ENCODE results near the gene NDUFAB1. TPM values are rescaled to one million over a fixed set of nuclear protein-coding genes. Genes with fewer than 3 reads are reported as not detected.

NDUFAB1 gene
- total and polyA plus RNA-seq, 2 of the 13 experiments (the other 11 are each of a cell fraction or from before 2014, with no cell fraction given): 221 to 601 TPM

- TF ChIP-seq, protein P1, sequence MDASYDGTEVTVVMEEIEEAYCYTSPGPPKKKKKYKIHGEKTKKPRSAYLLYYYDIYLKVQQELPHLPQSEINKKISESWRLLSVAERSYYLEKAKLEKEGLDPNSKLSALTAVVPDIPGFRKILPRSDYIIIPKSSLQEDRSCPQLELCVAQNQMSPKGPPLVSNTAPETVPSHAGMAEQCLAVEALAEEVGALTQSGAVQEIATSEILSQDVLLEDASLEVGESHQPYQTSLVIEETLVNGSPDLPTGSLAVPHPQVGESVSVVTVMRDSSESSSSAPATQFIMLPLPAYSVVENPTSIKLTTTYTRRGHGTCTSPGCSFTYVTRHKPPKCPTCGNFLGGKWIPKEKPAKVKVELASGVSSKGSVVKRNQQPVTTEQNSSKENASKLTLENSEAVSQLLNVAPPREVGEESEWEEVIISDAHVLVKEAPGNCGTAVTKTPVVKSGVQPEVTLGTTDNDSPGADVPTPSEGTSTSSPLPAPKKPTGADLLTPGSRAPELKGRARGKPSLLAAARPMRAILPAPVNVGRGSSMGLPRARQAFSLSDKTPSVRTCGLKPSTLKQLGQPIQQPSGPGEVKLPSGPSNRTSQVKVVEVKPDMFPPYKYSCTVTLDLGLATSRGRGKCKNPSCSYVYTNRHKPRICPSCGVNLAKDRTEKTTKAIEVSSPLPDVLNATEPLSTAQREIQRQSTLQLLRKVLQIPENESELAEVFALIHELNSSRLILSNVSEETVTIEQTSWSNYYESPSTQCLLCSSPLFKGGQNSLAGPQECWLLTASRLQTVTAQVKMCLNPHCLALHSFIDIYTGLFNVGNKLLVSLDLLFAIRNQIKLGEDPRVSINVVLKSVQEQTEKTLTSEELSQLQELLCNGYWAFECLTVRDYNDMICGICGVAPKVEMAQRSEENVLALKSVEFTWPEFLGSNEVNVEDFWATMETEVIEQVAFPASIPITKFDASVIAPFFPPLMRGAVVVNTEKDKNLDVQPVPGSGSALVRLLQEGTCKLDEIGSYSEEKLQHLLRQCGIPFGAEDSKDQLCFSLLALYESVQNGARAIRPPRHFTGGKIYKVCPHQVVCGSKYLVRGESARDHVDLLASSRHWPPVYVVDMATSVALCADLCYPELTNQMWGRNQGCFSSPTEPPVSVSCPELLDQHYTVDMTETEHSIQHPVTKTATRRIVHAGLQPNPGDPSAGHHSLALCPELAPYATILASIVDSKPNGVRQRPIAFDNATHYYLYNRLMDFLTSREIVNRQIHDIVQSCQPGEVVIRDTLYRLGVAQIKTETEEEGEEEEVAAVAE (CRISPR knock-in tag; IDR thresholded peaks at IDR 0.05; ENCODE audit: borderline replicate concordance): no peak
- TF ChIP-seq FOXK2 (IDR thresholded peaks at IDR 0.05) (no peak), CC2D1A (CRISPR knock-in tag; IDR thresholded peaks at IDR 0.05) (0 out of 2 replicates have a peak, but pooled peaks have one; percentile 9), SNRNP70 (IDR thresholded peaks at IDR 0.05; ENCODE audit: low read depth, low read length) (no peak), POLR2A (IDR thresholded peaks at IDR 0.05; ENCODE audit: insufficient read depth in 1 of 2, low read depth in 2 of 2, low read length in 2 of 2) (no peak), GTF3A (CRISPR knock-in tag; conservative IDR thresholded peaks at IDR 0.05) (0 out of 2 replicates have a peak, but pooled peaks have one; percentile 74), ZNF780A (CRISPR knock-in tag; IDR thresholded peaks at IDR 0.05) (0 out of 2 replicates have a peak, but pooled peaks have one; percentile 5), ZNF101 (CRISPR knock-in tag; IDR thresholded peaks at IDR 0.05; ENCODE audit: borderline replicate concordance, low read depth) (peak; percentile 18; the same call in 1 of the 2 replicates), RXRB (CRISPR knock-in tag; IDR thresholded peaks at IDR 0.05; ENCODE audit: borderline replicate concordance) (no peak), CCAR2 (optimal IDR thresholded peaks at IDR 0.05; ENCODE audit: low read depth, low read length) (peak; percentile 50), ZNF556 (CRISPR knock-in tag; IDR thresholded peaks at IDR 0.05; ENCODE audit: borderline replicate concordance) (peak; percentile 8; the same call in 1 of the 2 replicates), PLSCR1 (CRISPR knock-in tag; IDR thresholded peaks at IDR 0.05; ENCODE audit: borderline replicate concordance) (peak; percentile 64; the same call in 1 of the 2 replicates), ZNF383 (CRISPR knock-in tag; IDR thresholded peaks at IDR 0.05; ENCODE audit: borderline replicate concordance) (0 out of 2 replicates have a peak, but pooled peaks have one; percentile 28), TCF7 (IDR thresholded peaks at IDR 0.05; ENCODE audit: low read depth) (no peak), ATF7-NPFF (CRISPR knock-in tag; IDR thresholded peaks at IDR 0.05; ENCODE audit: low read depth) (no peak), RARG (CRISPR knock-in tag; IDR thresholded peaks at IDR 0.05; ENCODE audit: low read depth) (0 out of 2 replicates have a peak, but pooled peaks have one; percentile 15), ZNF761 (CRISPR knock-in tag; conservative IDR thresholded peaks at IDR 0.05) (no peak), ZNF775 (CRISPR knock-in tag; IDR thresholded peaks at IDR 0.05; ENCODE audit: borderline replicate concordance) (0 out of 2 replicates have a peak, but pooled peaks have one; percentile 76)
- TF ChIP-seq, protein P2, sequence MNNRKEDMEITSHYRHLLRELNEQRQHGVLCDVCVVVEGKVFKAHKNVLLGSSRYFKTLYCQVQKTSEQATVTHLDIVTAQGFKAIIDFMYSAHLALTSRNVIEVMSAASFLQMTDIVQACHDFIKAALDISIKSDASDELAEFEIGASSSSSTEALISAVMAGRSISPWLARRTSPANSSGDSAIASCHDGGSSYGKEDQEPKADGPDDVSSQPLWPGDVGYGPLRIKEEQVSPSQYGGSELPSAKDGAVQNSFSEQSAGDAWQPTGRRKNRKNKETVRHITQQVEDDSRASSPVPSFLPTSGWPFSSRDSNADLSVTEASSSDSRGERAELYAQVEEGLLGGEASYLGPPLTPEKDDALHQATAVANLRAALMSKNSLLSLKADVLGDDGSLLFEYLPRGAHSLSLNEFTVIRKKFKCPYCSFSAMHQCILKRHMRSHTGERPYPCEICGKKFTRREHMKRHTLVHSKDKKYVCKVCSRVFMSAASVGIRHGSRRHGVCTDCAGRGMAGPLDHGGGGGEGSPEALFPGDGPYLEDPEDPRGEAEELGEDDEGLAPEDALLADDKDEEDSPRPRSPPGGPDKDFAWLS (CRISPR knock-in tag; IDR thresholded peaks at IDR 0.05; ENCODE audit: borderline replicate concordance): 0 out of 2 replicates have a peak, but pooled peaks have one; percentile 8
- TF ChIP-seq, protein P3, sequence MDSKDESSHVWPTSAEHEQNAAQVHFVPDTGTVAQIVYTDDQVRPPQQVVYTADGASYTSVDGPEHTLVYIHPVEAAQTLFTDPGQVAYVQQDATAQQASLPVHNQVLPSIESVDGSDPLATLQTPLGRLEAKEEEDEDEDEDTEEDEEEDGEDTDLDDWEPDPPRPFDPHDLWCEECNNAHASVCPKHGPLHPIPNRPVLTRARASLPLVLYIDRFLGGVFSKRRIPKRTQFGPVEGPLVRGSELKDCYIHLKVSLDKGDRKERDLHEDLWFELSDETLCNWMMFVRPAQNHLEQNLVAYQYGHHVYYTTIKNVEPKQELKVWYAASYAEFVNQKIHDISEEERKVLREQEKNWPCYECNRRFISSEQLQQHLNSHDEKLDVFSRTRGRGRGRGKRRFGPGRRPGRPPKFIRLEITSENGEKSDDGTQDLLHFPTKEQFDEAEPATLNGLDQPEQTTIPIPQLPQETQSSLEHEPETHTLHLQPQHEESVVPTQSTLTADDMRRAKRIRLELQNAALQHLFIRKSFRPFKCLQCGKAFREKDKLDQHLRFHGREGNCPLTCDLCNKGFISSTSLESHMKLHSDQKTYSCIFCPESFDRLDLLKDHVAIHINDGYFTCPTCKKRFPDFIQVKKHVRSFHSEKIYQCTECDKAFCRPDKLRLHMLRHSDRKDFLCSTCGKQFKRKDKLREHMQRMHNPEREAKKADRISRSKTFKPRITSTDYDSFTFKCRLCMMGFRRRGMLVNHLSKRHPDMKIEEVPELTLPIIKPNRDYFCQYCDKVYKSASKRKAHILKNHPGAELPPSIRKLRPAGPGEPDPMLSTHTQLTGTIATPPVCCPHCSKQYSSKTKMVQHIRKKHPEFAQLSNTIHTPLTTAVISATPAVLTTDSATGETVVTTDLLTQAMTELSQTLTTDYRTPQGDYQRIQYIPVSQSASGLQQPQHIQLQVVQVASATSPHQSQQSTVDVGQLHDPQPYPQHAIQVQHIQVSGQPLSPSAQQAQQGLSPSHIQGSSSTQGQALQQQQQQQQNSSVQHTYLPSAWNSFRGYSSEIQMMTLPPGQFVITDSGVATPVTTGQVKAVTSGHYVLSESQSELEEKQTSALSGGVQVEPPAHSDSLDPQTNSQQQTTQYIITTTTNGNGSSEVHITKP (CRISPR knock-in tag; IDR thresholded peaks at IDR 0.05; ENCODE audit: low read depth): no peak
These were observed 44.5 kb upstream of the NDUFAB1 start (continued) for GRCh38 chr16:23640615-23640930.

Measured in HepG2 (cell line).